Gastrocnemius medialis (tissue), 4 donors: Measurements from ENCODE around the gene LYPD1.

ENCODE experiments used
- POLR2A ChIP-seq, 2 donors: fragments of 450-650 bp; IDR thresholded peaks; one replicate each; pipeline ENCODE4 v1.6.1; 2017; ENCODE audit warnings: antibody characterized with exemption in 2 of 2, mild to moderate bottlenecking in 2 of 2, moderate library complexity in 2 of 2
- TF ChIP-seq, protein P1 (sequence below), 5 experiments: fragments of 450-650 bp in 3 of 5; fragments of 200-600 bp in 2 of 5; sonication (generic) in 2 of 5; IDR thresholded peaks in 4 of 5; conservative IDR thresholded peaks in 1 of 5; 1 replicate in 4 of 5; 2 replicates in 1 of 5; pipeline ENCODE4 v1.5.1; 2016 to 2019; ENCODE audit warnings: antibody characterized with exemption in 5 of 5, mild to moderate bottlenecking in 3 of 5, moderate library complexity in 3 of 5

DNA sequence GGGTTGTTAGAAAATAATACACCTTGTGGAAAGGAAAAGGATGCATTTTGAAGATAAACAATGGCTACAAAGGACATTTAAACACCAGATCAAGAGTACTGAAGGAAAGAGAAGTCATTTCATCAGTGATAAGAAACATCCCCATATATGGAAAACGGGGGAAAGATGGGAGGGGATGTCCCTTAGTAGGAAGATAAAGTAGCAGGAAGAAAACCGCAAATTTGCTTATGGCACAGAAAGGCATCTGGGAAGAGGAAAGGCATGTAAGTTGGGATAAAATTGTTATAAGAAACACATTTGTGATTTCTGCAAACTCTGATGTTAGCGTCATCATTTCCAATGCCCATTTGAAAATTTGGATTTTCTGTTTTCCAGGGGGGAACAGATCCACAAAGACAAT, 10.5 kb upstream of the LYPD1 start:
- TF ChIP-seq, protein P1, sequence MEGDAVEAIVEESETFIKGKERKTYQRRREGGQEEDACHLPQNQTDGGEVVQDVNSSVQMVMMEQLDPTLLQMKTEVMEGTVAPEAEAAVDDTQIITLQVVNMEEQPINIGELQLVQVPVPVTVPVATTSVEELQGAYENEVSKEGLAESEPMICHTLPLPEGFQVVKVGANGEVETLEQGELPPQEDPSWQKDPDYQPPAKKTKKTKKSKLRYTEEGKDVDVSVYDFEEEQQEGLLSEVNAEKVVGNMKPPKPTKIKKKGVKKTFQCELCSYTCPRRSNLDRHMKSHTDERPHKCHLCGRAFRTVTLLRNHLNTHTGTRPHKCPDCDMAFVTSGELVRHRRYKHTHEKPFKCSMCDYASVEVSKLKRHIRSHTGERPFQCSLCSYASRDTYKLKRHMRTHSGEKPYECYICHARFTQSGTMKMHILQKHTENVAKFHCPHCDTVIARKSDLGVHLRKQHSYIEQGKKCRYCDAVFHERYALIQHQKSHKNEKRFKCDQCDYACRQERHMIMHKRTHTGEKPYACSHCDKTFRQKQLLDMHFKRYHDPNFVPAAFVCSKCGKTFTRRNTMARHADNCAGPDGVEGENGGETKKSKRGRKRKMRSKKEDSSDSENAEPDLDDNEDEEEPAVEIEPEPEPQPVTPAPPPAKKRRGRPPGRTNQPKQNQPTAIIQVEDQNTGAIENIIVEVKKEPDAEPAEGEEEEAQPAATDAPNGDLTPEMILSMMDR (IDR thresholded peaks at IDR 0.05 in 4 of 5, conservative IDR thresholded peaks at IDR 0.05 in 1 of 5) = no peak
- no peak for TF ChIP-seq POLR2A (IDR thresholded peaks at IDR 0.05)
